ENCODE measurements around the gene WASHC2A. TPM values are rescaled to one million over a fixed set of nuclear protein-coding genes. Genes with fewer than 3 reads are reported as not detected.
"Not testable (repeated sequence)": the region's sequence is repeated elsewhere in the genome, so short reads cannot be mapped to it uniquely, and the experiment has no call there.

Gene WASHC2A
- total RNA-seq, 1 experiment from 2014 or later, result 24.5 TPM

DNA sequence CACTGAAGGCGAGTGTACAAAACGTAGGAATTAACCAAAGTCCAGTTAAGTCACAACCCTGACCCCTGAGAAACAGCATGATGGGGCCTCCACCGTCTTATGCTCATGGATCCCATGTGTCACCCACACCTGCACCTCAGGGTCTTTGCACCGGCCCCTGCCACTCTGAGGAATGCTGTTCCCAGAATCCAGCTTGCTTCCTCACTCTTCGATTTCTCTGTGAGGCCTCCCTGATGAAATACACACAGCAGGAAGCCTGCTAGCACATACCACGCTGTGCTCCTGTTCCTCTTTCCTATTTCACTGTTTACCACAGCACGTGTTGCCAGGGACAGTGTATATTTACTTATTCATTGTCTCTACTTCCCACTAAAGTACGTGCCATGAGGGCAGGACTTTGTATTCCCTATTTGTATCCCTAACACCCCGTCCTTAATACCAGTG is 33.4 kb downstream of the WASHC2A start:
- intact Hi-C loops (cut with micrococcal nuclease; ENCODE audit: unreplicated experiment); H3K9me3 Mint-ChIP-seq (ENCODE audit: low read depth, unreplicated experiment); H3K4me1 Mint-ChIP-seq (ENCODE audit: low read depth, unreplicated experiment); H3K4me3 Mint-ChIP-seq (ENCODE audit: low read depth, unreplicated experiment); H3K27me3 Mint-ChIP-seq (ENCODE audit: unreplicated experiment); H3K27ac Mint-ChIP-seq (ENCODE audit: unreplicated experiment); DNase-seq; BruUV-seq (replicated peaks); CTCF ChIA-PET; H3K36me3 Mint-ChIP-seq (ENCODE audit: insufficient read depth, unreplicated experiment): not testable (repeated sequence)

DNA sequence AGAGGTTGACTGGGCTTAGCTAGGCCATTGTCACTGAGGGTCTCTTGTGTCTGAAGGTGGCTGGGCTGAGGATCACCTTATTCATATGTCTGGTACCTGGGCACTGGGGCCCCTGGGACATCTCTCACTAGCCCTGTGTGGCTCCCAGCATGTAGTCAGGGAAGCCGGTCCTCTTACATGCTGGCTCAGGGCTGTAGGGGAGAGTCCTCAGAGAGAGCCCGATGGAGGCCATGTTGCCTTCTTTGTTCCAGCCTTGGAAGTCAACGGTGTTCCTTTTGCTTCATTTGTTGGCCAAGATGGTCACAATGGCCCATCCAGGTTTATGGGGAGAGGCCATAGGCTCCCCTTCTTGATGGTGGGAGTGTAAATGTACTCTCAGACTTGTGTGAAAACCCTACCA is 34.0 kb downstream of the WASHC2A start:
- H3K4me1 Mint-ChIP-seq (ENCODE audit: low read depth, unreplicated experiment); intact Hi-C loops (cut with micrococcal nuclease; ENCODE audit: unreplicated experiment); H3K27ac Mint-ChIP-seq (ENCODE audit: unreplicated experiment); BruUV-seq (replicated peaks); H3K27me3 Mint-ChIP-seq (ENCODE audit: unreplicated experiment); DNase-seq; CTCF ChIA-PET; H3K4me3 Mint-ChIP-seq (ENCODE audit: low read depth, unreplicated experiment); H3K9me3 Mint-ChIP-seq (ENCODE audit: low read depth, unreplicated experiment); H3K36me3 Mint-ChIP-seq (ENCODE audit: insufficient read depth, unreplicated experiment): not testable (repeated sequence)

GRCh38 chr10:50102267-50102666 is 34.5 kb downstream of the WASHC2A start:
- BruUV-seq (replicated peaks); H3K9me3 Mint-ChIP-seq (ENCODE audit: low read depth, unreplicated experiment); intact Hi-C loops (cut with micrococcal nuclease; ENCODE audit: unreplicated experiment); H3K4me3 Mint-ChIP-seq (ENCODE audit: low read depth, unreplicated experiment); H3K27ac Mint-ChIP-seq (ENCODE audit: unreplicated experiment); CTCF ChIA-PET; H3K36me3 Mint-ChIP-seq (ENCODE audit: insufficient read depth, unreplicated experiment); H3K27me3 Mint-ChIP-seq (ENCODE audit: unreplicated experiment); H3K4me1 Mint-ChIP-seq (ENCODE audit: low read depth, unreplicated experiment); DNase-seq: not testable (repeated sequence)

- H3K4me3 Mint-ChIP-seq (ENCODE audit: low read depth, unreplicated experiment); BruUV-seq (replicated peaks); intact Hi-C loops (cut with micrococcal nuclease; ENCODE audit: unreplicated experiment); H3K27me3 Mint-ChIP-seq (ENCODE audit: unreplicated experiment); H3K4me1 Mint-ChIP-seq (ENCODE audit: low read depth, unreplicated experiment); H3K27ac Mint-ChIP-seq (ENCODE audit: unreplicated experiment); DNase-seq; H3K9me3 Mint-ChIP-seq (ENCODE audit: low read depth, unreplicated experiment); H3K36me3 Mint-ChIP-seq (ENCODE audit: insufficient read depth, unreplicated experiment): not testable (repeated sequence)
- CTCF ChIA-PET, result interaction anchor here (0.6 kb wide), 1 partner anchor 179 kb away, joined by 5 read pairs; no protein-coding TSS in a partner anchor
Observed at GRCh38 chr10:50108999-50109698, 41.4 kb downstream of the WASHC2A start.

GRCh38 chr10:50112419-50113112 is 44.8 kb downstream of the WASHC2A start:
- H3K9me3 Mint-ChIP-seq (ENCODE audit: low read depth, unreplicated experiment); BruUV-seq (replicated peaks); H3K27me3 Mint-ChIP-seq (ENCODE audit: unreplicated experiment); DNase-seq; H3K4me3 Mint-ChIP-seq (ENCODE audit: low read depth, unreplicated experiment); intact Hi-C loops (cut with micrococcal nuclease; ENCODE audit: unreplicated experiment); H3K27ac Mint-ChIP-seq (ENCODE audit: unreplicated experiment); H3K4me1 Mint-ChIP-seq (ENCODE audit: low read depth, unreplicated experiment); H3K36me3 Mint-ChIP-seq (ENCODE audit: insufficient read depth, unreplicated experiment); CTCF ChIA-PET: not testable (repeated sequence)

GRCh38 chr10:50126765-50127164 is 59.0 kb downstream of the WASHC2A start:
- H3K27ac Mint-ChIP-seq (ENCODE audit: unreplicated experiment); H3K27me3 Mint-ChIP-seq (ENCODE audit: unreplicated experiment); BruUV-seq (replicated peaks); H3K9me3 Mint-ChIP-seq (ENCODE audit: low read depth, unreplicated experiment); CTCF ChIA-PET; H3K4me3 Mint-ChIP-seq (ENCODE audit: low read depth, unreplicated experiment); H3K36me3 Mint-ChIP-seq (ENCODE audit: insufficient read depth, unreplicated experiment); intact Hi-C loops (cut with micrococcal nuclease; ENCODE audit: unreplicated experiment); DNase-seq; H3K4me1 Mint-ChIP-seq (ENCODE audit: low read depth, unreplicated experiment): not testable (repeated sequence)

- H3K27me3 Mint-ChIP-seq (ENCODE audit: unreplicated experiment); H3K36me3 Mint-ChIP-seq (ENCODE audit: insufficient read depth, unreplicated experiment); DNase-seq; CTCF ChIA-PET; H3K9me3 Mint-ChIP-seq (ENCODE audit: low read depth, unreplicated experiment); H3K27ac Mint-ChIP-seq (ENCODE audit: unreplicated experiment); intact Hi-C loops (cut with micrococcal nuclease; ENCODE audit: unreplicated experiment); BruUV-seq (replicated peaks); H3K4me3 Mint-ChIP-seq (ENCODE audit: low read depth, unreplicated experiment); H3K4me1 Mint-ChIP-seq (ENCODE audit: low read depth, unreplicated experiment): not testable (repeated sequence)
Observed at GRCh38 chr10:50127770-50128292, 60.1 kb downstream of the WASHC2A start.

DNA sequence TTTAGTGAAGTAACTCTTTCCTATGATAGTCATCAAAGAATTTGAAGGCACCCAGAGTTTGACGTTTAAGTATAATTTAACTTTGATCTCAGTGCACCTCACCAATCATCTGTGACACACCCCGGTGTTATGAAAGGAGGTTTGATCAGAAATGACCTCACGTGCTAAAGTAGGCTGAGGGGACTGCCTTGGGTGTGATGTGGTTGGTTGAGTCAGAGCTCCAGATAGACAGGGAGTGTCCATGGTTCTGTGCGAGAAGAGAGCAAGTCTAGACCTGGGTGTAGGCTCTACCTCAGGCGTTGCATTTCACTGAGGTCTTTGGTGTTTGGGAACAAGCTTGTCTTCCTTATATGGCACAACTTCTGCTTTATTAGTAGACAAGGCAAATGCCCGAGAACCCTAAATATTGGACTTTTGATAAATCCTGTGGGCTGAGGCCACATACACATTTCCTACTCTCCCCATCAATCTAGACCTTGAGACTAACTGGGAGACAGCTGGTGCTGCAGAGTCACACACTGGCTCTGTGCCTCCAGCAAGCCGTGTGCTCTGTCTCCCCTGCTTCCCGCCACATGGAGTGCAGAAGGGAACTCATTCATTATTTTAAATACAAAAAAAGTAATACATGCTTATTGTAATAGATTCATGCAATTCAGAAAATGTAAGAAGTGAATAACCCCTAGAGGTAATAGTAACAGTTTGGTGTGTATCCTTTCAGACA is 63.7 kb downstream of the WASHC2A start:
- H3K27me3 Mint-ChIP-seq (ENCODE audit: unreplicated experiment); H3K9me3 Mint-ChIP-seq (ENCODE audit: low read depth, unreplicated experiment); intact Hi-C loops (cut with micrococcal nuclease; ENCODE audit: unreplicated experiment); CTCF ChIA-PET; DNase-seq; H3K36me3 Mint-ChIP-seq (ENCODE audit: insufficient read depth, unreplicated experiment); H3K27ac Mint-ChIP-seq (ENCODE audit: unreplicated experiment); BruUV-seq (replicated peaks); H3K4me3 Mint-ChIP-seq (ENCODE audit: low read depth, unreplicated experiment); H3K4me1 Mint-ChIP-seq (ENCODE audit: low read depth, unreplicated experiment): not testable (repeated sequence)

- BruUV-seq (replicated peaks); DNase-seq; CTCF ChIA-PET; H3K4me1 Mint-ChIP-seq (ENCODE audit: low read depth, unreplicated experiment); intact Hi-C loops (cut with micrococcal nuclease; ENCODE audit: unreplicated experiment); H3K4me3 Mint-ChIP-seq (ENCODE audit: low read depth, unreplicated experiment); H3K27ac Mint-ChIP-seq (ENCODE audit: unreplicated experiment); H3K27me3 Mint-ChIP-seq (ENCODE audit: unreplicated experiment); H3K9me3 Mint-ChIP-seq (ENCODE audit: low read depth, unreplicated experiment); H3K36me3 Mint-ChIP-seq (ENCODE audit: insufficient read depth, unreplicated experiment): not testable (repeated sequence)
Observed at GRCh38 chr10:50132322-50132721, 64.6 kb downstream of the WASHC2A start.

Measured in Calu3 (cell line).